Ectodermal cell (in vitro differentiated cells): ENCODE results near the gene SPEF1. TPM values are rescaled to one million over a fixed set of nuclear protein-coding genes. Genes with fewer than 3 reads are reported as not detected.
"Not testable (repeated sequence)": the region's sequence is repeated elsewhere in the genome, so short reads cannot be mapped to it uniquely, and the experiment has no call there.

ENCODE experiments used
- H3K27ac ChIP-seq: 2 replicates; pipeline ENCODE4 v1.7.0; 2013; ENCODE audit warnings: mild to moderate bottlenecking, low read depth, low read length; ENCODE audit not compliant: insufficient read depth, poor library complexity, severe bottlenecking
- H3K27me3 ChIP-seq: 2 replicates; pipeline ENCODE4 v1.7.0; 2013; ENCODE audit warnings: mild to moderate bottlenecking, low read length; ENCODE audit not compliant: insufficient read depth, control insufficient read depth, poor library complexity, severe bottlenecking
- H3K36me3 ChIP-seq: one replicate; pipeline ENCODE4 v1.7.0; 2013; ENCODE audit warnings: low read length; ENCODE audit not compliant: control insufficient read depth, insufficient read depth
- H3K4me1 ChIP-seq: one replicate; pipeline ENCODE4 v1.7.0; 2013; ENCODE audit warnings: low read length; ENCODE audit not compliant: control insufficient read depth, insufficient read depth
- H3K4me3 ChIP-seq: 2 replicates; pipeline ENCODE4 v1.7.0; 2013; ENCODE audit warnings: low read depth, low read length, control low read depth; ENCODE audit not compliant: insufficient read depth
- H3K9me3 ChIP-seq: 2 replicates; pipeline ENCODE4 v1.7.0; 2013; ENCODE audit warnings: mild to moderate bottlenecking, low read length, moderate library complexity; ENCODE audit not compliant: control insufficient read depth
- WGBS, 2 experiments: methylation state at CpG; one replicate each; pipeline ENCODE4 v1.1.7; 2013; ENCODE audit warnings: missing lambda C conversion rate in 2 of 2; 5-methylcytosine and 5-hydroxymethylcytosine counted together
- polyA plus RNA-seq, 4 experiments: library from polyadenylated mRNA; stranded (reverse); fragments of 50-300 nt; gene quantifications; one replicate each; pipeline ENCODE4 v1.2.3, GENCODE V29; 2013

SPEF1 gene, protein sequence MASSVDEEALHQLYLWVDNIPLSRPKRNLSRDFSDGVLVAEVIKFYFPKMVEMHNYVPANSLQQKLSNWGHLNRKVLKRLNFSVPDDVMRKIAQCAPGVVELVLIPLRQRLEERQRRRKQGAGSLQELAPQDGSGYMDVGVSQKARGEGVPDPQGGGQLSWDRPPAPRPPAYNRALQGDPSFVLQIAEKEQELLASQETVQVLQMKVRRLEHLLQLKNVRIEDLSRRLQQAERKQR
- 0.50 TPM for polyA plus RNA-seq (2013, experiment 1 of 4)
- polyA plus RNA-seq (2013, experiment 2 of 4) = 0.39 TPM
- 0.37 TPM for polyA plus RNA-seq (2013, experiment 3 of 4)
- 0.45 TPM for polyA plus RNA-seq (2013, experiment 4 of 4)

DNA sequence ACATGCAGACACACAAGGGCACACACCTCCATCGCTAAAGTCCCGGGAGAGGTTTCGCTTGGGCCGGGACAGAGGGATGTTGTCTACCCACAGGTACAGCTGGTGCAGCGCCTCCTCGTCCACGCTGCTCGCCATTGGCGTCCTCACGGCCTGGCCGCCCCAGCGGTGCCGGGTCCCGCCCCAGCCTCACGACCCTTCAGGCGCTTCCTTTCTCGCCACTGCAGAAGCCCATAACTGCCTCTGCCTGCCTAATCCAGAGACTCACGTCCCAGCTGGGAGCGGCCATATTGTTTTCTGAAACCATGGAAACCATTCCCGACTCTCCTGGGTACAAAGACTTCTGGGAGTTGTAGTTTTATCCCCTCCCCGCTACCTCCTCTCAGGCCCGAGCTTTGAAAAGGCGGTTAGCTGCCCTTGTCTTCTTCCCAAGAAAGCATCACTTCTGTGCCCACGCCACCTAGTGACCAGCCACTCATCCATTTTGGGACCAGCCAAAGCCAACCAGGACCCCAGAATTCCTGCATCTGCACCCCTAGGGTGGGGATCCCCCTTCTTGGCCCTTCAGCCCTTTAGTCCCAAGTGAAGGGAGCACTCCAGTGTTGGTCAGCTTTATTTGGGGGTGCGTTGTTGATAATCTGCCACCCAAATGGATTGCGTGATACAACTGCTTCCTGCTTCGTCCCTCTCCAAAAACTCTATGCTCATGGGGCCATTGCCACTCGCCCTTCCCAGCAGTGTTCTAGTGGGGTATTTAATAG, at the start of gene SPEF1:
TSS of gene SPEF1 (minus strand) at position 296 of the 758 bp plus-strand sequence. CDS start at position 135, 161 bp downstream.
- no peak within 1 kb of the TSS for H3K27ac ChIP-seq
- peaks cover 8% of the 10 kb centered on the region for H3K4me1 ChIP-seq
- no peaks in the 10 kb centered on the region for H3K36me3 ChIP-seq
- peak within 1 kb of the TSS; percentile 18 for H3K4me3 ChIP-seq
- 18% methylated on average over 28 of the region's 28 CpGs for WGBS, 2 experiments
- H3K9me3 ChIP-seq = no peaks in the 10 kb centered on the region
- peaks cover 46% of the 10 kb centered on the region for H3K27me3 ChIP-seq

DNA sequence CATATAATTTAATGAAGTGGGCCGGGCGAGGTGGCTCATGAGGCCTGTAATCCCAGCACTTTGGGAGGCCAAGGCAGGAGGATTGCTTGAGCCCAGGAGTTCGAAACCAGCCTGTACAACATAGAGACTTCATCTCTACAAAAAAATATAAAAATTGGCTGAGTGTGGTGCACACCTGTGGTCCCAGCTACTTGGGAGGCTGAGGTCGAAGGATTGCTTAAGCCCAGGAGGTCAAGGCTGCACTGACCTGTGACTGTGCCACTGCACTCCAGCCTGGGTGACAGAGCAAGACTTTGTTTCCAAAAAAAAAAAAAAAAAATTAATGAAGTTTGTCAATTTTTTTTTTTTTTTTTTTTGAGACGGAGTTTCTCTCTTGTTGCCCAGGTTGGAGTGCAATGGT, 48.6 kb upstream of the SPEF1 start:
- not testable (repeated sequence) for H3K9me3 ChIP-seq, H3K27me3 ChIP-seq, H3K27ac ChIP-seq, H3K4me3 ChIP-seq, H3K36me3 ChIP-seq, H3K4me1 ChIP-seq
- WGBS, 2 experiments = 94 to 98% methylated on average over 5 of the region's 5 CpGs

DNA sequence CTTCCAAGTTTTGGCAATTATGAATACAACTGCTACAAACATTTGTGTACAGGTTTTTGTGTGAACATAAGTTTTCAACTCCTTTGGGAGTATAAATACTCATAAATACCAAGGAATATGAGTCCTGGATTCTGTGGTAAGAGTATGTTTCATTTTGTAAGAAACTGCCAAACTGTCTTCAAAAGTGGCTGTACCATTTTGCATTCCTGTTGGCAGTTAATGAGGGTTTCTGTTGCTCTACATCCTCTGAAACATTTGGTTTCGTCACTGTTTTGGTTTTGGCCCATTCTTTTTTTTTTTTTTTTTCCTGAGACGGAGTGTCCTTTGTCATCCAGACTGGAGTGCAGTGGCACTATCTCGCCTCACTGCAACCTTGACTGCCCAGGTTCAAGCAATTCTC, 47.5 kb upstream of the SPEF1 start:
- H3K9me3 ChIP-seq = no peaks in the 10 kb centered on the region
- H3K36me3 ChIP-seq = no peaks in the 10 kb centered on the region
- no peak overlapping the region for H3K4me3 ChIP-seq
- H3K27me3 ChIP-seq = no peaks in the 10 kb centered on the region
- WGBS, 2 experiments = 87 to 91% methylated on average over 3 of the region's 3 CpGs
- H3K27ac ChIP-seq = no peak overlapping the region
- no peaks in the 10 kb centered on the region for H3K4me1 ChIP-seq

DNA sequence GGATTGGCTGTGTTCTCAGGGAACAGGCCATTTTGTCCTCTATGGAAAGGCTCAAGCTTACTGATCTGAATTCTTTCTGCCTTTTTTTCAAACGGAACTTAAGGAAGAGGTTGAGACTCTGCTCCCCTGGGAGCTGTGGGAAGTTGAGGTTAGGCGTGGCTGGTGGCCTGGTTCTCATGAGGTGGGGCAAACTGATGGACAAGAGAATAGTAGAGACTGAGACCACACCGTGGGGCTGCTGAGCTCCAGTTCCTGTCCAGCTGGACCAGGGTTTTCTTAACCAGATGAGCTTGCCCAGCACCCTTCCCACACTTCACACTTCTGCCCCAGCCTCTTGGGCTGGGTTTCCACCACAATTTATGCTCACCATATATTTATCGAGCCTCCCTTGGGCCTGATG, 45.2 kb upstream of the SPEF1 start:
- Histone ChIP-seq H3K4me3 (no peak overlapping the region), H3K4me1 (no peaks in the 10 kb centered on the region), H3K27me3 (no peaks in the 10 kb centered on the region), H3K9me3 (no peaks in the 10 kb centered on the region), H3K27ac (no peak overlapping the region), H3K36me3 (no peaks in the 10 kb centered on the region)
- 93 to 94% methylated on average over 4 of the region's 4 CpGs for WGBS, 2 experiments

DNA sequence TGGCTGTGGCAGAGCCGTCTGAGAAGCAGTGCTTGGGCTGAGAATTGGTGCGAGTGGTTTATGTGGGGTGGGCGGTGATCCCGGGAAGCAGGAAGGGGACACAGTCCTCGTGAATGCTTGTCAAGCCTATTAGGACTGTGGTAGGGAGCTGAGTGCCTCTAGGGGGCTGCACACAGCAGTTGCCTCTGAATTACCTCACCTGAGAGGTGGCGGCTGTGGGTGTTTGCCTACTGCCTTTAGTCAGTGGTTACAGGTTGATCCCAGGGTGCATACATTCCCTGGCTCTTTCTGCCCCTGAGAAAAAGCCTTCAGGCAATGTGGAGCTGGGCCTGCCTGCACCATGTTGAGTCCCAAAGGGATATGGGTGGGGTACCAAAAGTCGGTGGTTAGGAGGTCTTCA, 44.3 kb upstream of the SPEF1 start:
- no peaks in the 10 kb centered on the region for H3K27me3 ChIP-seq
- H3K4me3 ChIP-seq = no peak overlapping the region
- WGBS, 2 experiments = 81 to 86% methylated on average over 7 of the region's 7 CpGs
- H3K9me3 ChIP-seq = no peaks in the 10 kb centered on the region
- H3K36me3 ChIP-seq = no peaks in the 10 kb centered on the region
- H3K27ac ChIP-seq = no peak overlapping the region
- H3K4me1 ChIP-seq = no peaks in the 10 kb centered on the region

DNA sequence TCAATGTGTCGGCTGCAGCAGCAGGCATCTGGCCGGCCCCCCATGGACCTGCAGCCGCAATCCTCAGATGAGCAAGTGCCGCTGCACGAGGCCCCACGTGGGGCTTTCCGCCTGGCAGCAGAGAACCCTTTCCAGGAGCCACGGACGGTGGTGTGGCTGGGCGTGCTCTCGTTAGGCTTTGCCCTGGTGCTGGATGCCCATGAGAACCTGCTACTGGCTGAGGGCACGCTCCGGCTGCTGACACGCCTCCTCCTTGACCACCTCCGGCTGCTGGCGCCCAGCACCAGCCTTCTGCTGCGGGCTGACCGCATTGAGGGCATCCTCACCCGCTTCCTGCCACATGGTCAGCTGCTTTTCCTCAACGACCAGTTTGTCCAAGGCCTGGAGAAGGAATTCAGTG, 42.6 kb upstream of the SPEF1 start:
- WGBS, 2 experiments = 93 to 94% methylated on average over 20 of the region's 20 CpGs
- H3K27me3 ChIP-seq = no peaks in the 10 kb centered on the region
- H3K9me3 ChIP-seq = no peaks in the 10 kb centered on the region
- no peak overlapping the region for H3K27ac ChIP-seq
- H3K4me1 ChIP-seq = peaks cover 3% of the 10 kb centered on the region
- no peaks in the 10 kb centered on the region for H3K36me3 ChIP-seq
- H3K4me3 ChIP-seq = no peak overlapping the region

DNA sequence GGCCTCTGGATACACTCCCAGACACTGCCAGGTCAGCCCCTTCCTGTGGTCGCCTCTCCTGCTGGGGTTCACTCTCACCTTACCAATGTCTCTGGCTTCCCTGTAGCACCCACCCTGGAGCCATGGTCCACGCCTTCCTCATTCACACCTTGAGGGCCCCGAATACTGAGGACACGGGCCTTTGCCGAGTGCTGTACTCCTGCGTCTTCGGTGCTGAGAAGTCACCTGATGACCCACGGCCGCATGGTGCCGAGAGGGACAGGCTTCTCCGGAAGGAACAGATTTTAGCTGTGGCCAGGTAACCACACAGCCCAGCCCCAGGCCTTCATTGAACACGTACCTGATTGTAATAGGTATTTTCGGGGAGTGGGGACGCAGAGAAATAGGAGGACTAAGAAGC, 40.7 kb upstream of the SPEF1 start:
- H3K27ac ChIP-seq = no peak overlapping the region
- H3K27me3 ChIP-seq = no peaks in the 10 kb centered on the region
- no peaks in the 10 kb centered on the region for H3K9me3 ChIP-seq
- H3K4me1 ChIP-seq = peaks cover 3% of the 10 kb centered on the region
- WGBS, 2 experiments = 94 to 96% methylated on average over 14 of the region's 14 CpGs
- H3K4me3 ChIP-seq = no peak overlapping the region
- no peaks in the 10 kb centered on the region for H3K36me3 ChIP-seq

DNA sequence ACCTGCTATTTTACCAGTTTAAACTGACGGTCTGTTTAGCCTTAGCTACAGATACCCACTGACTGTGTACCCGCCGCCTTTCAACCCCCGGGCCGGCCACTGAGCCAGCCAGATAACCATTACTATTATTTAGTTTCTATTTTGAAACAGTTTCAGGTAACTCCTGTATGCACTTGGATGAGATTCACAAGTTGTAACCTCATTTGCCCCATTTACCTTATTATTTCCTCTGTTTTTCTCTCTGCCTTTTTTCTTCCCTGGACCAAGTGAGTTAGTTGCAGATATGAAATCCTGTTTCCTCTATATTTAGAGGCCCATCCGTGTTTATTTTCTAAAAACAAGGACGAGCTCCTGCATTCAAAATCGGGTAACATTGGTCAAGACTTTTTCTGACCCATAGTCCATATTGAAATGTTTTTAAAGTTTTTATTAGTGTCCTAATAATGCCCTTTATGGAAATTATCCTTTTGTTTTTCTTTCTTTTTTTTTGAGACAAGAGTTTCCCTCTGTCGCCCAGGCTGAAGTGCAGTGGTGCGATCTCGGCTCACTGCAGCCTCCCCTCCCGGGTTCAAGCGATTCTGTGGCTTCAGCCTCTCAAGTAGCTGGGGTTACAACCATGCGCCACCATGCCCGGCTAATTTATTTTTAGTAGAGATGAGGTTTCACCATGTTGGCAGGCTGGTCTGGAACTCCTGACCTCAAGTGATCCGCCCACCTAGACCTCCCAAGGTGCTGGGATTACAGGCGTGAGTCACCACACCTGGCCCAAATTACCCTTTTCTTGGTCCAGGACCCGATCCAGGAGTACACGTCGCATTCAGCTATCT, 39.9 kb upstream of the SPEF1 start:
- Histone ChIP-seq H3K4me1 (peaks cover 3% of the 10 kb centered on the region), H3K27ac (peak overlapping the region; percentile 85), H3K36me3 (no peaks in the 10 kb centered on the region), H3K27me3 (no peaks in the 10 kb centered on the region), H3K9me3 (no peaks in the 10 kb centered on the region), H3K4me3 (peak overlapping the region; percentile 74)
- 59 to 60% methylated on average over 20 of the region's 20 CpGs for WGBS, 2 experiments

DNA sequence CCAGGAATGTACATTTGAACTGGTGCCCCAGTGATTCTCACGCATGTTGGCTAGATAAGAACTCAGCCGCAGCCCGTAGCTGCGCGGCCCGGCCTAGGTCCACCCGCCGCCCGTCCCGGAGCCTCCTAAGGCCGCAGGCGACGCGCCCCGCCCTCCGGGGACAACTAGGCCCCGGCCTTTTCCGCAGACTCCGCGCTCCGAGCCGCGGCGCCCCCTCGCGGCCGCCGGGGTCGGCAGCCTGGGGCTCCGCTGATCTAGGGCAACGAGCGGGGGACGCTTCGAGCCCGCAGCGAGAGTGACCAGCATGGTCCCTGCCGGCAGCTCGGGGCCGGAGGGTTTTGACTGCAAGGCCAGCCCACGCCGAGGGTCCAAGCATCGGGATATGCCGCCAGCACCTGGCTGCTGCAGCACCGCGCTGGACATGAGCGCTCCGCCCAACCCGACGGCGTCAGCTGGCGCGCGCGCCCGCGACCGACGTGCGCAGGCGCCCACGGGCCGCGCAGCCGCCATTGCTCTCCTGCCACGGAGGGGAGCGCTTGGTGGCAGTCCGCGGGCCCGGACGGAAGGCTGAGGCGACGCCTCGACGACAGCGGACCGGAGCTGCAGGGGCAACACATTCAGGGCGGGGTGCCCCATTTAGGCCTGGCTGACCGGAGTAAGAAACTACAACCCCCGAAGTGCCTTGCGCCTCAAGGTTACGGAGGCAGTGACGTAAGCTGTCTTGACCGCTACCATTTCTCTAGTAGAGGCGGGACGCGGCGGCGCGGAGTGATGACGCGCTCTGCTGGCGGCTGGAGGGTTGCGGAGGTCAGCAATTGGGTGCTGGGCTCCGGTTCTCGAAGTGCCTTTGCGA, 39.0 kb upstream of the SPEF1 start, which contains the start of gene AP5S1:
TSS of gene AP5S1 (plus strand) at position 500 of the 853 bp plus-strand sequence. CDS start 1,571 bp downstream, outside the sequence.
- WGBS, 2 experiments = 0 to 1% methylated on average over 96 of the region's 96 CpGs

More for the DNA sequence above, 39.0 kb upstream of the SPEF1 start, which contains the start of gene AP5S1:
- H3K4me3 ChIP-seq = peak within 1 kb of the TSS; percentile 74
- no peaks in the 10 kb centered on the region for H3K27me3 ChIP-seq
- H3K9me3 ChIP-seq = no peaks in the 10 kb centered on the region
- peaks cover 3% of the 10 kb centered on the region for H3K4me1 ChIP-seq
- peak within 1 kb of the TSS; percentile 85 for H3K27ac ChIP-seq
- H3K36me3 ChIP-seq = no peaks in the 10 kb centered on the region
